GM19240 (cell line): ENCODE data around the gene A4GNT.

Source experiments
- DNase-seq: peaks from one replicate; pipeline ENCODE4 v3.0.0; 2011; ENCODE audit warnings: low spot score; ENCODE audit not compliant: insufficient read length

Gene A4GNT

GRCh38 chr3:138078901-138079344 is 53.3 kb downstream of the A4GNT start:
- DNase-seq = no peak

- DNase-seq = no peak
These were observed 54.1 kb downstream of the A4GNT start for GRCh38 chr3:138078096-138078495.
